ENCODE measurements around the gene ZNHIT6.
A peak's percentile ranks its signal among the peaks of the same experiment; 100 is the strongest.
"Not testable (repeated sequence)": the region's sequence is repeated elsewhere in the genome, so short reads cannot be mapped to it uniquely, and the experiment has no call there.

The ZNHIT6 gene

GRCh38 chr1:85718678-85719340, 10.6 kb upstream of the ZNHIT6 start:
- no peak overlapping the region for H3K4me3 ChIP-seq (ENCODE audit: low read depth, low read length)
- TF ChIP-seq CTCF (IDR thresholded peaks at IDR 0.05; ENCODE audit: insufficient read depth, low read length, missing control alignments) = no peak
- ChIA-PET CTCF (interaction anchor here (0.7 kb wide), 1 partner anchor 300 kb away, joined by 3 read pairs; no protein-coding TSS in a partner anchor), POLR2A (no interaction called here)
- no peak for DNase-seq (ENCODE audit: low read depth, low spot score)

GRCh38 chr1:85714418-85715114, 6.3 kb upstream of the ZNHIT6 start:
- H3K4me3 ChIP-seq (ENCODE audit: low read depth, low read length); POLR2A ChIA-PET; CTCF ChIA-PET; DNase-seq (ENCODE audit: low read depth, low spot score): not testable (repeated sequence)

GRCh38 chr1:85708829-85709227, 595 bp upstream of the ZNHIT6 start:
- peak overlapping the region; percentile 90 for H3K4me3 ChIP-seq (ENCODE audit: low read depth, low read length)
- POLR2A ChIA-PET = interaction anchor here (0.6 to 1.6 kb wide), 8 partner anchors 13 to 287 kb away, joined by 3 to 10 read pairs (median 4); partner anchors contain the start of gene CCN1
- no peak for TF ChIP-seq CTCF (IDR thresholded peaks at IDR 0.05; ENCODE audit: insufficient read depth, low read length, missing control alignments)
- CTCF ChIA-PET = interaction anchor here (0.7 to 8.3 kb wide), 12 partner anchors 8 to 202 kb away, joined by 3 to 69 read pairs (median 4); no protein-coding TSS in a partner anchor
- no peak for DNase-seq (ENCODE audit: low read depth, low spot score)

- peak overlapping the region; percentile 90 for H3K4me3 ChIP-seq (ENCODE audit: low read depth, low read length)
- ChIA-PET CTCF (interaction anchor here (1.1 to 8.3 kb wide), 5 partner anchors 10 to 177 kb away, joined by 3 to 69 read pairs (median 4); no protein-coding TSS in a partner anchor), POLR2A (interaction anchor here (1.2 to 1.6 kb wide), 2 partner anchors 96 to 131 kb away, joined by 3 to 4 read pairs; no protein-coding TSS in a partner anchor)
- DNase-seq (ENCODE audit: low read depth, low spot score) = no peak
- no peak for TF ChIP-seq CTCF (IDR thresholded peaks at IDR 0.05; ENCODE audit: insufficient read depth, low read length, missing control alignments)
These were observed 805 bp downstream of the ZNHIT6 start for GRCh38 chr1:85707267-85707989.

GRCh38 chr1:85705940-85706339, 2.3 kb downstream of the ZNHIT6 start:
- POLR2A ChIA-PET = no interaction called here
- no peak for DNase-seq (ENCODE audit: low read depth, low spot score)
- TF ChIP-seq CTCF (IDR thresholded peaks at IDR 0.05; ENCODE audit: insufficient read depth, low read length, missing control alignments) = no peak
- no peak overlapping the region for H3K4me3 ChIP-seq (ENCODE audit: low read depth, low read length)
- CTCF ChIA-PET = interaction anchor here (1.0 to 8.3 kb wide), 4 partner anchors 8 to 311 kb away, joined by 3 to 69 read pairs (median 6); no protein-coding TSS in a partner anchor

- ChIA-PET CTCF (interaction anchor here (1.0 kb wide), 1 partner anchor 9 kb away, joined by 3 read pairs; no protein-coding TSS in a partner anchor), POLR2A (no interaction called here)
- TF ChIP-seq CTCF (IDR thresholded peaks at IDR 0.05; ENCODE audit: insufficient read depth, low read length, missing control alignments) = no peak
- no peak overlapping the region for H3K4me3 ChIP-seq (ENCODE audit: low read depth, low read length)
- no peak for DNase-seq (ENCODE audit: low read depth, low spot score)
These were observed 7.8 kb downstream of the ZNHIT6 start for GRCh38 chr1:85700422-85700821.

Data from AG04449 (cell line).